Dendritic cell treated with granulocyte-macrophage colony-stimulating factor and Interleukin-4, amounts not matched to agents 40 ng/mL and 50 ng/mL, for 4 days (primary cell): ENCODE data around the gene ISLR2.
"Not testable (repeated sequence)": the region's sequence is repeated elsewhere in the genome, so short reads cannot be mapped to it uniquely, and the experiment has no call there.

Experiments used
- H3K27ac Mint-ChIP-seq: one replicate; pipeline ENCODE4 v1.8.0; 2022; ENCODE audit warnings: mild to moderate bottlenecking, mixed read lengths
- H3K27me3 Mint-ChIP-seq: one replicate; pipeline ENCODE4 v1.8.0; 2022; ENCODE audit warnings: mild to moderate bottlenecking, mixed read lengths
- H3K36me3 Mint-ChIP-seq: one replicate; pipeline ENCODE4 v1.8.0; 2022; ENCODE audit warnings: low read depth, mixed read lengths
- H3K4me1 Mint-ChIP-seq: one replicate; pipeline ENCODE4 v1.8.0; 2022; ENCODE audit warnings: low read depth, mixed read lengths
- H3K4me3 Mint-ChIP-seq: one replicate; pipeline ENCODE4 v1.8.0; 2022; ENCODE audit warnings: mild to moderate bottlenecking, moderate library complexity, mixed read lengths
- H3K9me3 Mint-ChIP-seq: one replicate; pipeline ENCODE4 v1.8.0; 2022; ENCODE audit warnings: mixed read lengths
- intact Hi-C: fragments of 100-400 bp; cut with micrococcal nuclease; formaldehyde crosslinking; loops from one replicate; pipeline ENCODE4 v1.15.0; 2022

The ISLR2 gene

GRCh38 chr15:74157868-74158827 lies 27.8 kb downstream of the ISLR2 start:
- H3K36me3 Mint-ChIP-seq, result no peaks in the 10 kb centered on the region
- no peak overlapping the region for H3K27ac Mint-ChIP-seq
- intact Hi-C loops, result no loop called here
- H3K4me3 Mint-ChIP-seq, result no peak overlapping the region
- no peaks in the 10 kb centered on the region for H3K4me1 Mint-ChIP-seq
- H3K27me3 Mint-ChIP-seq, result peaks cover 41% of the 10 kb centered on the region
- H3K9me3 Mint-ChIP-seq, result no peaks in the 10 kb centered on the region

- Mint-ChIP-seq H3K4me3 (no peak overlapping the region), H3K27ac (no peak overlapping the region), H3K9me3 (no peaks in the 10 kb centered on the region), H3K36me3 (no peaks in the 10 kb centered on the region), H3K4me1 (no peaks in the 10 kb centered on the region), H3K27me3 (peaks cover 41% of the 10 kb centered on the region)
- intact Hi-C loops, result no loop called here
Measured at GRCh38 chr15:74158855-74159650, 28.7 kb downstream of the ISLR2 start.

GRCh38 chr15:74159773-74160172 lies 29.4 kb downstream of the ISLR2 start:
- H3K36me3 Mint-ChIP-seq, result no peaks in the 10 kb centered on the region
- peaks cover 41% of the 10 kb centered on the region for H3K27me3 Mint-ChIP-seq
- no peaks in the 10 kb centered on the region for H3K4me1 Mint-ChIP-seq
- H3K27ac Mint-ChIP-seq, result no peak overlapping the region
- H3K9me3 Mint-ChIP-seq, result no peaks in the 10 kb centered on the region
- intact Hi-C loops, result no loop called here
- no peak overlapping the region for H3K4me3 Mint-ChIP-seq

- intact Hi-C loops, H3K4me3 Mint-ChIP-seq, H3K9me3 Mint-ChIP-seq, H3K36me3 Mint-ChIP-seq, H3K4me1 Mint-ChIP-seq, H3K27ac Mint-ChIP-seq: not testable (repeated sequence)
- H3K27me3 Mint-ChIP-seq, result peaks cover 36% of the 10 kb centered on the region
Measured at GRCh38 chr15:74160390-74160789, 30.0 kb downstream of the ISLR2 start.

DNA sequence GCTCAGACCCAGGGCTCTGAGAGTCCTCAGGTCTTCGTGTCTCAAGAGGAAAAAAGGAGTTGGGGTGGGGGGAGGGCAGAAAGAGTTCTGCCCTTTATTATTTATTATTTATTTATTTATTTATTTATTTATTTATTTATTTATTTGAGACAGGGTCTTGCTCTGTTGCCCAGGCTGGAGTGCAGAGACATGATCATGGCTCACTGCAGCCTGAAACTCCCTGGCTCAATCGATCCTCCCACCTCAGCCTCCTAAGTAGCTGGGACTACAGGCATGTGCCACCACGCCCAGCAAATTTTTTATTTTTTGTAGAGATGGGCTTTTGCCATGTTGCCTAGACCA lies 31.8 kb downstream of the ISLR2 start:
- intact Hi-C loops, H3K36me3 Mint-ChIP-seq, H3K9me3 Mint-ChIP-seq, H3K4me1 Mint-ChIP-seq, H3K27ac Mint-ChIP-seq, H3K4me3 Mint-ChIP-seq: not testable (repeated sequence)
- H3K27me3 Mint-ChIP-seq, result peaks cover 26% of the 10 kb centered on the region

DNA sequence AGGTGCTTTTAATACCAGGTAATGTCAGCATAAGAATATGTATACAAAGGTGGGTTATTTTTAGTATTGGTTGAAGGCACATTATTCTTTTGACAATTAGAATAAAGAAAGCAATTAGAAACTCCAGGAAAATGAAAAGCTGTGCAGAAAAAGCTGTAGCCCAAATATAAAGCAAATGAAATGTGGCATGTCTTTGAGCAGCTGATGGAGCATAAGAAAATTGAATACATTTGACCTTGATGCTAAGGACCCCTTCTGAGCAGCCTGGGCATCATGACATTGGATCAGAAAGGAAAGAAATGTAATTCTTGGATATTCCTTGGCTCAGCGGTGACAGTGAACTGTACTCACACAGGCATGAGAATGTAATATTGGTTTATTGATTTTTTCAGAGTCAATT lies 35.1 kb downstream of the ISLR2 start:
- Mint-ChIP-seq H3K4me1 (no peaks in the 10 kb centered on the region), H3K36me3 (no peaks in the 10 kb centered on the region), H3K27me3 (peaks cover 14% of the 10 kb centered on the region), H3K4me3 (no peak overlapping the region), H3K27ac (no peak overlapping the region), H3K9me3 (no peaks in the 10 kb centered on the region)
- intact Hi-C loops, result no loop called here

DNA sequence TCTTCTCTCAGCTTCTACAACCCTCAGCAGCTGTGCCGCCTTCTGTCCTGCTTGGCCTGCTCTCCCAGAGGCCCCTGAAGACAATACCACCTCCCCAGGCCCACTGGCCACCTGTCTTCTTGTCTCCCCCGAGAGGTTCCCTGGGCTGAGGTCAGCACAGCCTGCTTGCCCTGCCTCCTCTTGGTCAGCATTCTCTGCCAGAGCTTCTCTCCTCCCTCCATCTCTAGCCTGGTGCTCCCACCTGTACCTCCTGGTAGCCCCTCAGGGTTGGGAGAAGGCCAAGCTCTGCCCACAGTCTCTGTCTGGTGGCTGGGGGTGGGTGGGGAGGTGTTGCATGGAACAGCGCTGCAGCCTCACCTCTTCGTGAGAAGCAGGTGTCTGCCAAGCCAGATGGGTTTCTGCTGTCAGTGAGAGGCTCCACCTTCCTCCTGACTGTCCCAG lies 37.5 kb downstream of the ISLR2 start:
- Mint-ChIP-seq H3K36me3 (no peaks in the 10 kb centered on the region), H3K27ac (no peak overlapping the region), H3K9me3 (no peaks in the 10 kb centered on the region), H3K4me1 (no peaks in the 10 kb centered on the region), H3K4me3 (no peak overlapping the region), H3K27me3 (peaks cover 11% of the 10 kb centered on the region)
- intact Hi-C loops, result no loop called here

GRCh38 chr15:74168711-74169126 lies 38.3 kb downstream of the ISLR2 start:
- Mint-ChIP-seq H3K4me3 (no peak overlapping the region), H3K4me1 (peaks cover 5% of the 10 kb centered on the region), H3K27ac (no peak overlapping the region), H3K27me3 (peaks cover 6% of the 10 kb centered on the region), H3K36me3 (no peaks in the 10 kb centered on the region), H3K9me3 (no peaks in the 10 kb centered on the region)
- intact Hi-C loops, result no loop called here

DNA sequence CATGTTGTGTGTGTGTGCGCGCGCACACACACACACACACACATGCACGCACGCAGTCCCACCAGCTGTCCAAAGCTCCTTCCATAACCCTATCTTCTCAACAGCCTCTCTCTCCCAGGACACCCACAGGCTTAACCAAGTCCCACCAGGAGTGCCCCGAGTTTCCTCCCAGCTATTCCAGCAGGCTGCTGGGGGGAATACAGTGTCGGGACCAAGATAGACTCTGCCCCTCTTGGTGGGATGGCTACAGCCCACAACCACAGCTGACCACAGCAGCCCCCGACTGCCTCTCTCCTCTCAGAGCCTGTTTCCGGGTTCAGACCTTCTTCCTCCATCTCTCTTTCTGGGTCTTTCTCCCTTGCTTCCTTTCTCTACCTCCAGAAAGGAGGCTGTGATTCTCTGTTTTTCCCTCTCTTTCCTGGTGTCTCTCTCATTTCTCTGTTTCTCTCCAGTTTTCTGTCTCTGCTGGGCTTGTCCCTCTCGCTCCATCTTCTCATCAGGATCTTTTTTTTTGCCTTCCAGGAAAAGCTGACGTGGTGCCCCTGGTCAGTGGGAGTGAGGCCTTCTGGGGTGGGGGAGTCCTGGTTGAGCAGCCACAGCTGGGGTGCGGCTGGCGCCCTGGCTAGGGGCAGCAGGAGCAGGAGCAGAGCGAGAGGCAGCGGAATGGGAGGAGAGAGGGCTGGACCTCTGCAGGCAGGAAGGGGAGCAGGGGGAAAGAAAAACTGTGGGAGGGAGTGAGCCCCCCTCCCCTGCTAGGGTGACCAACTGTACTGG lies 39.9 kb downstream of the ISLR2 start:
- H3K9me3 Mint-ChIP-seq, result no peaks in the 10 kb centered on the region
- intact Hi-C loops, result no loop called here
- H3K36me3 Mint-ChIP-seq, result no peaks in the 10 kb centered on the region
- H3K27me3 Mint-ChIP-seq, result peaks cover 4% of the 10 kb centered on the region
- H3K27ac Mint-ChIP-seq, result no peak overlapping the region
- H3K4me3 Mint-ChIP-seq, result no peak overlapping the region
- H3K4me1 Mint-ChIP-seq, result peaks cover 5% of the 10 kb centered on the region

- Mint-ChIP-seq H3K4me3 (no peak overlapping the region), H3K27ac (no peak overlapping the region), H3K9me3 (no peaks in the 10 kb centered on the region), H3K4me1 (peaks cover 5% of the 10 kb centered on the region), H3K27me3 (peaks cover 4% of the 10 kb centered on the region), H3K36me3 (no peaks in the 10 kb centered on the region)
- intact Hi-C loops, result no loop called here
Measured at GRCh38 chr15:74170875-74171578, 40.6 kb downstream of the ISLR2 start.

GRCh38 chr15:74171965-74172541 lies 41.7 kb downstream of the ISLR2 start:
- no peak overlapping the region for H3K27ac Mint-ChIP-seq
- no peak overlapping the region for H3K4me3 Mint-ChIP-seq
- H3K27me3 Mint-ChIP-seq, result peaks cover 4% of the 10 kb centered on the region
- peaks cover 5% of the 10 kb centered on the region for H3K4me1 Mint-ChIP-seq
- intact Hi-C loops, result no loop called here
- no peaks in the 10 kb centered on the region for H3K36me3 Mint-ChIP-seq
- H3K9me3 Mint-ChIP-seq, result no peaks in the 10 kb centered on the region

DNA sequence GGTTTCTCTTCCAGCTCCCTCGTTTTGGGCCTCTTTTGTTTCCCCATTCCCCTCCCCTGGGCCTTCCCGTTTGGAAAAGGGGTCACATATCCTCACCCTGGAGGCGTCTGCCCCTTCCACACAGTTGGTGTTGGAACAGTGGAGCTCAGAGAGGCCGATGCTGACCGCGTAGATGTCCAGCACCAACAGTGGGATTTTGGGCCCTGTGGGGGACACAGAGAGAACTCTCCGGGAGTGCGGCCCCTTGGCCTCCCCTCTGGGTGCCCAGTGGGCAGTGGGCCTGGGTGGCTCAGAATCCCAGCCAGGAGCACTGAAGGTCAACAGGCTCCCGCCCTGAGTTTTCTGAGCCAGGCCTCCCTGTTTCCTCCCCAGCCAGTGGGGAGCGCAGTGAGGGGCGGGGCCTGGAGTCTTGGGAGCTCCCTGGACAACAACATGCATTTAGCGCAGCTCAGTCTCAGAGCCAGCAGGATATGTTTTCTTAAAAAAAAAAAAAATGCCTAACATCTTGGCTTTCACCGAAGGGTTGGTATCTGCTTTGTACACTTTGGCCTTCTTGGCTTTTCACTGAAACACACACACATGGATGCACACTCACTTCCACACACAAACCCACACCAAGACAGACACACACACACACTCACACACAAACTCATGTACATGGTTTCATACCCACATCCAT lies 42.5 kb downstream of the ISLR2 start:
- Mint-ChIP-seq H3K27me3 (peaks cover 4% of the 10 kb centered on the region), H3K4me1 (peaks cover 5% of the 10 kb centered on the region), H3K27ac (no peak overlapping the region), H3K9me3 (no peaks in the 10 kb centered on the region), H3K36me3 (no peaks in the 10 kb centered on the region), H3K4me3 (no peak overlapping the region)
- intact Hi-C loops, result no loop called here
